NT2/D1 (cell line): Measurements from ENCODE around the gene RNF25.

Experiments
- DNase-seq: peaks from one replicate; pipeline ENCODE4 v3.0.0-alpha.2; 2011; ENCODE audit warnings: low read depth, low spot score
- H3K27me3 ChIP-seq: 2 replicates; pipeline ENCODE4 v1.6.0; 2011; ENCODE audit warnings: mild to moderate bottlenecking; ENCODE audit not compliant: insufficient read length, insufficient read depth
- H3K36me3 ChIP-seq: 2 replicates; pipeline ENCODE4 v1.6.1; 2011; ENCODE audit warnings: mild to moderate bottlenecking, low read length, mixed read lengths; ENCODE audit not compliant: insufficient read depth, insufficient read length
- H3K4me1 ChIP-seq: 2 replicates; pipeline ENCODE4 v1.5.1; 2011; ENCODE audit not compliant: insufficient read depth, insufficient read length
- H3K4me3 ChIP-seq: 2 replicates; pipeline ENCODE4 v1.5.1; 2011; ENCODE audit warnings: low read depth; ENCODE audit not compliant: insufficient read length
- H3K9ac ChIP-seq: 2 replicates; pipeline ENCODE4 v1.6.0; 2011; ENCODE audit warnings: low read depth; ENCODE audit not compliant: insufficient read length
- H3K9me3 ChIP-seq: 2 replicates; pipeline ENCODE4 v1.5.1; 2011; ENCODE audit warnings: mild to moderate bottlenecking, low read length; ENCODE audit not compliant: insufficient read depth
- SUZ12 ChIP-seq: IDR thresholded peaks from 2 replicates; pipeline ENCODE4 v1.6.1; 2011; ENCODE audit not compliant: insufficient read length, insufficient read depth; ENCODE audit errors: extremely low read depth
- YY1 ChIP-seq: IDR thresholded peaks from 2 replicates; pipeline ENCODE4 v1.6.1; 2011; ENCODE audit not compliant: insufficient read length, insufficient read depth
- ZNF274 ChIP-seq: IDR thresholded peaks from 2 replicates; pipeline ENCODE4 v1.6.1; 2011; ENCODE audit warnings: mild to moderate bottlenecking, low read depth, low read length

Gene RNF25

GRCh38 chr2:218659258-218659987 lies 12.4 kb downstream of the RNF25 start, which contains the start of the genes BCS1L and ZNF142:
Gene BCS1L, plus strand, starts transcription at chr2:218659683. Its CDS starts 1,305 bp downstream, at chr2:218660988.
Gene ZNF142, minus strand, starts transcription at chr2:218659623. Its CDS starts 3,194 bp downstream, at chr2:218656429.
- TF ChIP-seq YY1, result no peak
- no peak for TF ChIP-seq ZNF274
- no peak for TF ChIP-seq SUZ12
- peak; percentile 85 for DNase-seq
- no peaks in the 10 kb centered on the region for H3K4me1 ChIP-seq
- H3K36me3 ChIP-seq, result peaks cover 81% of the 10 kb centered on the region
- no peaks in the 10 kb centered on the region for H3K27me3 ChIP-seq
- peak within 1 kb of the TSS; percentile 76 for H3K4me3 ChIP-seq
- peak within 1 kb of the TSS; percentile 93 for H3K9ac ChIP-seq
- H3K9me3 ChIP-seq, result no peaks in the 10 kb centered on the region

GRCh38 chr2:218658671-218659257 lies 13.0 kb downstream of the RNF25 start:
- Histone ChIP-seq H3K27me3 (no peaks in the 10 kb centered on the region), H3K4me1 (no peaks in the 10 kb centered on the region), H3K36me3 (peaks cover 81% of the 10 kb centered on the region), H3K4me3 (peak overlapping the region; percentile 76), H3K9ac (peak overlapping the region; percentile 93), H3K9me3 (no peaks in the 10 kb centered on the region)
- no peak for TF ChIP-seq YY1
- TF ChIP-seq SUZ12, result no peak
- no peak for TF ChIP-seq ZNF274
- peak; percentile 48 for DNase-seq

DNA sequence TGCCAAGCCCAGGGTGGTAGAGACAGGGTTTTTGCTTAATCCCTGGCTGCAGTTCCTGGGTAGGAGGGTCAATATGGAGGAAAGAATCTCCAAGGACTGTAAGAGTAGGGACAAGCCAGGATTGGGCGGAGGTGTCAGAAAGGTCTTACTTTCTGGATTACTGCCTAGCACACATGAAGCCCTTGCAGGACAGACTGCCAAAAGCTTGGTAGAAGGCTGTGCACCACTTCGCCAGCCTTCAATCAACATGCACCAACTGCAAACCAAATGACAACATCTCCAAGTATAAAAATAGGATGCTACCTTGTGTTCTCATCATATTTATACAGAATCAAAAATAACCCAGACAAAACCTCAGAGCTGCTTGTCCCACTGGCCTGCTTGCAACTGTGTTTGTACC lies 16.1 kb downstream of the RNF25 start:
- DNase-seq, result no peak
- TF ChIP-seq SUZ12 (no peak), ZNF274 (no peak), YY1 (no peak)
- Histone ChIP-seq H3K36me3 (peaks cover 77% of the 10 kb centered on the region), H3K9ac (no peak overlapping the region), H3K4me1 (no peaks in the 10 kb centered on the region), H3K9me3 (no peaks in the 10 kb centered on the region), H3K4me3 (no peak overlapping the region), H3K27me3 (no peaks in the 10 kb centered on the region)

GRCh38 chr2:218648787-218649100 lies 23.1 kb downstream of the RNF25 start:
- H3K4me1 ChIP-seq, result no peaks in the 10 kb centered on the region
- no peak overlapping the region for H3K4me3 ChIP-seq
- no peaks in the 10 kb centered on the region for H3K9me3 ChIP-seq
- no peak for TF ChIP-seq ZNF274
- TF ChIP-seq SUZ12, result no peak
- no peak for TF ChIP-seq YY1
- H3K27me3 ChIP-seq, result no peaks in the 10 kb centered on the region
- no peak overlapping the region for H3K9ac ChIP-seq
- peaks cover 95% of the 10 kb centered on the region for H3K36me3 ChIP-seq
- no peak for DNase-seq

GRCh38 chr2:218648088-218648786 lies 23.6 kb downstream of the RNF25 start:
- peaks cover 96% of the 10 kb centered on the region for H3K36me3 ChIP-seq
- no peak for DNase-seq
- H3K9ac ChIP-seq, result no peak overlapping the region
- no peaks in the 10 kb centered on the region for H3K27me3 ChIP-seq
- TF ChIP-seq ZNF274, result no peak
- no peaks in the 10 kb centered on the region for H3K9me3 ChIP-seq
- no peak overlapping the region for H3K4me3 ChIP-seq
- no peaks in the 10 kb centered on the region for H3K4me1 ChIP-seq

- Histone ChIP-seq H3K9ac (no peak overlapping the region), H3K27me3 (no peaks in the 10 kb centered on the region), H3K4me3 (no peak overlapping the region), H3K4me1 (no peaks in the 10 kb centered on the region), H3K9me3 (no peaks in the 10 kb centered on the region), H3K36me3 (peaks cover 94% of the 10 kb centered on the region)
- DNase-seq, result no peak
- TF ChIP-seq SUZ12, result no peak
- TF ChIP-seq YY1, result no peak
- TF ChIP-seq ZNF274, result no peak
These were observed 26.7 kb downstream of the RNF25 start for GRCh38 chr2:218645126-218645525.

GRCh38 chr2:218644721-218645120 lies 27.1 kb downstream of the RNF25 start:
- DNase-seq, result no peak
- no peaks in the 10 kb centered on the region for H3K9me3 ChIP-seq
- H3K27me3 ChIP-seq, result no peaks in the 10 kb centered on the region
- H3K4me3 ChIP-seq, result no peak overlapping the region
- no peaks in the 10 kb centered on the region for H3K4me1 ChIP-seq
- peaks cover 92% of the 10 kb centered on the region for H3K36me3 ChIP-seq
- TF ChIP-seq ZNF274, result no peak
- no peak for TF ChIP-seq YY1
- TF ChIP-seq SUZ12, result no peak
- no peak overlapping the region for H3K9ac ChIP-seq
